HG03135 (cell line): ENCODE measurements around the gene OR2T29.
"Not testable (repeated sequence)": the region's sequence is repeated elsewhere in the genome, so short reads cannot be mapped to it uniquely, and the experiment has no call there.

Experiments
- ATAC-seq: cut with Tn5 transposase; IDR thresholded peaks from one replicate; pipeline ENCODE4 v1.9.1; 2021; ENCODE audit warnings: mild to moderate bottlenecking, moderate library complexity; ENCODE audit not compliant: unreplicated experiment

The OR2T29 gene

DNA sequence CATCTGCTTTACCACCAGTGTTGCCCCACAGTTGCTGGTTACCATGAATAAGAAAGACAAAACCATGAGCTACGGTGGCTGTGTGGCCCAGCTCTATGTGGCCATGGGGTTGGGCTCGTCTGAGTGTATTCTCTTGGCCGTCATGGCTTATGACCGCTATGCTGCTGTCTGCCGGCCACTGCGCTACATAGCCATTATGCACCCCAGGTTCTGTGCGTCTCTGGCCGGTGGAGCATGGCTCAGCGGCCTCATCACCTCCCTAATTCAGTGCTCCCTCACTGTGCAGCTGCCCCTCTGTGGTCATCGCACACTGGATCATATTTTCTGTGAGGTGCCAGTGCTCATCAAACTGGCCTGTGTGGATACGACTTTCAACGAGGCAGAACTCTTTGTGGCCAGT, 40.7 kb downstream of the OR2T29 start:
- no peak for ATAC-seq

DNA sequence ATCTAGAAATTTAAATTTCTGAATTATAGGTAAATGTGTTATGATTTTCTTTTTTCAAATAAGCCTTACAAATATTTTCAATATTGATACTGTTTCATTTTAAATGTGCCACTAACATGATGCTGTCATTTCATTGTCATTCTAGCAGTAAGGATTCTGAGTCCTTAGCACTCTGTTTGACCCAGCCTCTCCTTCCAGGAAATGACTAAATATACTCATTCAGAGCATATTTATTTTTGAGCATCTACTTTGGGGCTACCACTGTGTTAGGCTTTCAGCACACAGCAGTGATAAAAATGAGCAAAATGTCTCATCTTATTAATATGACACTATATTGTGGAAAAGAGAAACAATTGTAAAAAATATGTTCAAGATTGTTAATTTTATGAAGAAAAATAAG, 52.4 kb downstream of the OR2T29 start:
- not testable (repeated sequence) for ATAC-seq

DNA sequence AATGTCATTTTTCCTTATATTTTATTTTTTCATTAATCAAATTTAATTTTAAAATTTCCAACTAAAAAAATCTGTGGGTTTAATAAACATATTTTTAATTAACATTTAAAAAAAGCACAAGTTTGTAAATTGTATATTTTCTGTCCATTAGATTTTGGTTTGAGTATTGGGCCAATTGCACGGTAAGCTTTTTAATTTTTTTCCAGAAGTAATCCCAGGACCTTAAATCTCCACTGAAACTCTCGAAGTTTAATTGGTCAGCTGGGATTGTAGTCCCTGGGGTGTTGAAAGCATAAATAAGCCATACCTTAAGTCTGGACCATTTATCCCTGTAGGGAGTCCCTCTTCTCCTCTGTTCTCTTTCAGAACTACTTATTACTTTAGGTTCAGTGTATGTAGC, 54.8 kb downstream of the OR2T29 start, which contains the start of gene OR2G6:
Gene OR2G6 (plus strand): TSS at position 301 of the 400 bp plus-strand sequence. CDS start 13,574 bp downstream, outside the sequence.
- ATAC-seq = not testable (repeated sequence)
